A549 (cell line): ENCODE results near the gene GATAD2A.

Source experiments
- SMC3 ChIP-seq: fragments of >200 bp; sonication (Bioruptor Twin); formaldehyde crosslinking; IDR thresholded peaks from 3 replicates; pipeline ENCODE4 v1.6.1; 2018; ENCODE audit warnings: inconsistent platforms
- TF ChIP-seq, protein P1 (sequence below): fragments of >200 bp; sonication (Bioruptor Twin); formaldehyde crosslinking; IDR thresholded peaks from 3 replicates; pipeline ENCODE4 v1.5.1; 2016

DNA sequence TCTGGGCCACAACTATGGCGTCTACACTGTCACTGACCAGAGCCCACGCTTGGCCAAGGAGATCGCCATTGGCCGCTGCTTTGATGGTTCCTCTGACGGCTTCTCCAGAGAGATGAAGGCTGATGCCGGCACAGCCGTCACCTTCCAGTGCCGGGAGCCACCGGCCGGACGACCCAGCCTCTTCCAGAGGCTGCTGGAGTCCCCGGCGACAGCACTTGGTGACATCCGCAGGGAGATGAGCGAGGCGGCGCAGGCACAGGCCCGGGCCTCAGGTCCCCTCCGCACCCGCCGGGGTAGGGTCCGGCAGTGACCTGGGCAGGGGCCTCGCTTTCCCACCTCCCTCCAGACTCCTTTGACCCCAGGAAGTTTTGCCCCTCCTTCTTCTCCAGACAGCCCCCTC lies 140.2 kb downstream of the GATAD2A start:
- TF ChIP-seq SMC3: no peak
- TF ChIP-seq, protein P1, sequence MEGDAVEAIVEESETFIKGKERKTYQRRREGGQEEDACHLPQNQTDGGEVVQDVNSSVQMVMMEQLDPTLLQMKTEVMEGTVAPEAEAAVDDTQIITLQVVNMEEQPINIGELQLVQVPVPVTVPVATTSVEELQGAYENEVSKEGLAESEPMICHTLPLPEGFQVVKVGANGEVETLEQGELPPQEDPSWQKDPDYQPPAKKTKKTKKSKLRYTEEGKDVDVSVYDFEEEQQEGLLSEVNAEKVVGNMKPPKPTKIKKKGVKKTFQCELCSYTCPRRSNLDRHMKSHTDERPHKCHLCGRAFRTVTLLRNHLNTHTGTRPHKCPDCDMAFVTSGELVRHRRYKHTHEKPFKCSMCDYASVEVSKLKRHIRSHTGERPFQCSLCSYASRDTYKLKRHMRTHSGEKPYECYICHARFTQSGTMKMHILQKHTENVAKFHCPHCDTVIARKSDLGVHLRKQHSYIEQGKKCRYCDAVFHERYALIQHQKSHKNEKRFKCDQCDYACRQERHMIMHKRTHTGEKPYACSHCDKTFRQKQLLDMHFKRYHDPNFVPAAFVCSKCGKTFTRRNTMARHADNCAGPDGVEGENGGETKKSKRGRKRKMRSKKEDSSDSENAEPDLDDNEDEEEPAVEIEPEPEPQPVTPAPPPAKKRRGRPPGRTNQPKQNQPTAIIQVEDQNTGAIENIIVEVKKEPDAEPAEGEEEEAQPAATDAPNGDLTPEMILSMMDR: no peak
